ENCODE measurements around the gene MOB2.

The MOB2 gene

DNA sequence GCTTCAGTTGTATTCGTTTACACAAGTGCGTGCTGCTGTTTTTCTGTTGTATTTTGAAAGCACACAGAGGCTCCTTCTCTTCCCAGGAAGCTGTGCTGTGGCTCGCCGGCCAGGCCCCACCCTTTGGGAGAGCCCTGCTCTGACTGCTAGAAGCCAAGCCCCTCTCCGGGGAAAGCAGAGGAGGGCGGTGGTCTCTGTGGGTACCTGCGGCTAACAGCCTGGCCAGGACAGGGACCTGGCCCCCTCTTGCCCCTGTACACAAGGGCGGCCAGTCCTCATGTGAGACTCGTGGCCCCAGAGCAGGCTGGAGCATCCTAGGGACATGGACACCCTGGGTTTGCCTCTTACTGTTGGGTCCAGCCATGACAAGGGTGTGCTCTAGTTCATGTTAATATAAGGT, 14.8 kb downstream of the MOB2 start:
- DNase-seq (ENCODE audit: low read depth in 2 of 2): no peak

DNA sequence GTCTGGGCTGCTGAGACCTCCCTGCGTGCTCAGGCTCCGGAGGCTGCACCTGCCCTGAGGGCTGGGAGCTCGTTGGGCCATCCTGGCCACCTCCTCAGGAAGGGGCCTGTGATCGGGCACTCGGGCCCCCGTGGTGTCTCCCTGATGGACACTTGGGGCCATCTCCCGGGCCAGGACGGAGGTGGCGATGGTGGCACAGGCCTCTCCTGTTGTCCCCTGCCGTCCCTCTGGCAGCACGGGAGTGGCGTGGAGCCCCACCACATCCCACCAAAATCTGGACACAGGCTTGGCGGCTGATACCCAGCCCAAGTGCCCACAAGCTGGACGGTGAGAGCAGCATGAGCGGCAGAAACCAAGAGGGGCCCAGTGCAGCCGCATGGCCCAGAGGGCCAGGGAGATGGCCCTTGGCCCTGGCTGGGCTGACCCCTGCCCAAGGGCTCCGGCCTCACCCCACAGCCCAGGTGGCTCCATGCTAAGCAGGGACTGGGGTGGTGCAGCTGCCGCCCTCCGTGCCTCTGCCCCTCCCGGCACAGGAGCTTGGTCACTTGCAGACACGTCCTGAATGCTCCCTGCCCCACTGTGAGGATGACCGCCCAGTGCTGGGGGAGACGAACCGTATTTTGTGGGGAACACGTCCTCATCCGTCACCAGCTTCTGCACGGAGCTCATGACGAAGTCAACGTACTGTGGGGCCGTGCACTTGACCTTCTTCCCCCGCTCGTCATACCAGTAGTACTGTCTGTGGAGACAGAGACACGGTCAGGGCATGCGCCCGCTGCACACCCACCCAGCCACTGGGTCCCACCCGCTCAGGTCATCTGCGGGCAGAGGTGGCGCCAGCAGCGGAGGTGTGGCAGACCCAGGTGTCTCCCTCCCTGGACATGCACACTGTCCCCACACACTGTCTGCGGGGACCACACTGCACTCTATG, 15.6 kb downstream of the MOB2 start:
- DNase-seq (ENCODE audit: low read depth in 2 of 2): no peak

DNA sequence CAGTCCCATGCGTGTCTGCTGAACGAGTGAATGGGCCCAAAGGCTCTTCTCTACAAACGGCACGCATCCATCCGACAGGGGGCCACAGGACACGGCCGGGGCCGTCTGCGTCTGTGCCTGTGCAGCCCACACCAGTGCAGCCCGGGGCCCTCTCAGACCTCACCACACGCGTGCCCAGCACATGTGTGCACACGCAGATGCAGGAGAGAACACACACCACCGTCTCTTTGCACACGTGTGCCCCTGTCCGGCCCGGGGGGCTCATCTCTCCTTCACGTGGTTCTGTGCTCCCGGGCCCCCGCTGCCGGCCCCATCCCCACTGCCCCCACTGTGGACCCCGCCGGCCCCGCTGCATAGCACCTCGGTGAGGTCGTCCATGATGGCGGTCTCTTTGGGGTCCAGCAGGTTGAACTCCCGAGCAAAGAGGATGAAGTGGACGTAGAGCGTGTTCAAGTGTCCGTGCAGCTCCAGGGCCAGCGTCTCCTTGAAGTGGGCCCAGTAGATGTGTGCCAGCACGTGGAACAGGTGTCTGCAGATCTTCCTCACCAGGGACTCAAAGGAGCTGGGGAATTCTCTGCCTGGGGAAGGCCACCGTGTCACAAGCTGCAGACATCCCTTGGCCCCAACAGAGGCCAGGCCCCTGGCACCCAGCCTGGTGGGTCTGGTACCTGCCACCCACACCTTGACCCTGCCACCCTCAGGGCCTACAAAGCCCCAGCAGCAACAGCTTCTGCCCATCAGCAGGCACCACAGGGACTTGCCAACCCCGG, 16.5 kb downstream of the MOB2 start:
- DNase-seq (ENCODE audit: low read depth in 2 of 2): no peak

DNA sequence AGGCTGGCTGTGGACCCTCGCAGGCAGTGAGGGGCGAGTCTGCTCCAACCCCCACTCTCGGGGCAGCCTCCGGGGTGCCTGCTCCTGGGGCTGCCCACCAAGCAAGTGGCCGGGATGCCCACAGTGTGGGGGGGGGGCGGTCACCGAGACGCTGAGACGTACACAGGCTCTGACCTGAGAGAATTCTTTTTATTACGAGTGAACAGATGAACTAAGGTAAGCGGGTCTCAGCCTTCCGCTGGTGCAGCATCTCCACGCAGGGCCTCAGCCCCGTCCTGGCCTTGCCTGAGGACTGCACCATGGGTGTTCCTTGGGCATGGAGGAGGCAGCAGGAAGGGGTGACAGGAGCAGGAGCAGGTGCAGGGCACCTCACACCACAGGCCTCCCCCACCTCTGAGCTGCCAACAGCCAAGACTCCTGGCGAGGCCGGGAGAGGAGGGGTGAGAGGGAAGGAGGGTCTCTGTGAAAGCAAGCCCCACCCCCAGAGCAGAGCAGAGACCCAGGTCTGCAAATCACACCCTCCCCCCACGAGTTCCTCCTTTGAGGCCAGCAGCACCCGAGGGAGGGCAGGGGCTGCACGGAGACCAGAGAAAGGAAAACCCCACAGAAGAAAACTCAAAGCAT, 17.2 kb downstream of the MOB2 start:
- no peak for DNase-seq (ENCODE audit: low read depth in 2 of 2)

DNA sequence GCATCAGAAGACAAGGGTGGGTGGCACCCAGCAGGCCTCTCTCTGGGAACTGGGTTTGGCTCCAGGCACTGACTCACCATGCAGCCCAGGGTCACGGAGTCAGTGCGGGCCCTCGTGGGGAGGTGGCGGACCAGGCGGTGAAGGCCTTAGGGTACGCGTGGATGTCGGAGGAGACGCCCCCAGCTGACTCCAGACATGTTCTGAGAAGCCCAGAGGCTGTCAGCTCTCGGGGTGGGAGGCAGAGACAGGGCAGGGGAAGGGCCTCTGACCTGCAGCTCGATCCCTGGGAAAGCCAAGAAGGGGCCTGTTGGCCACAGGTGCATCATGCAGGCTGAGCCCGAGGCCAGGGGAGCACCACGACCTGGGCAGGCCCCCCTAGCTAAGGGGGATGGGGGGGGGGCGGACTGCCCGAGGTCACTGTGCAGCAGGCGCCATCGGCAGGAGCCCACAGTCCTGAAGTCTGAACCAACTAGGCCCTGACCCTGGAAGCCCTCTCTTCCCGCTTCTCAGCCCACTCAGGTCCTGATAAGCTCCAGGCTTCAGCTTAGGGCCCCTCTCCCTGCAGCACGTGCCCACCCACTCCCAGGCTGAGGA, 18.0 kb downstream of the MOB2 start:
- no peak for DNase-seq (ENCODE audit: low read depth in 2 of 2)

DNA sequence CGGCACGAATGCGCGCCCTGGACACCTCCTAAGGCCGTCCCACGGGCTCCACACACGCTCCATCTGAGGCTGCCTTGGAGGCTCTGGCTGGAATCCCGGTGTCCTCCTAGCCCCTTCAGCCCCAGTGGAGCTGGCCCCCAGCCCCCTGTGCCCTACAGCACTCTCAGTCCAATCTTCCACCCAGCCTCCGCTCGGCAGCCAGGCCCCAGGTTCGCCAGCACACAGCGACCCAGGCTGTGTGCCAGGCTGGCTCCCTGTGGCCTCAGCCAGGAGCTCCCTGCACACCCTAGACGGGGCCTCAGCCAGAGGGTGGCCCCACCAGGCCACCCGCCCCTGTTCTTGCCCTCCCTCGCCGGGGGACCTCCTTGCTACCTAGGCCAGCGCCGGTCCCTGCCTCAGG, 18.6 kb downstream of the MOB2 start:
- no peak for DNase-seq (ENCODE audit: low read depth in 2 of 2)

DNA sequence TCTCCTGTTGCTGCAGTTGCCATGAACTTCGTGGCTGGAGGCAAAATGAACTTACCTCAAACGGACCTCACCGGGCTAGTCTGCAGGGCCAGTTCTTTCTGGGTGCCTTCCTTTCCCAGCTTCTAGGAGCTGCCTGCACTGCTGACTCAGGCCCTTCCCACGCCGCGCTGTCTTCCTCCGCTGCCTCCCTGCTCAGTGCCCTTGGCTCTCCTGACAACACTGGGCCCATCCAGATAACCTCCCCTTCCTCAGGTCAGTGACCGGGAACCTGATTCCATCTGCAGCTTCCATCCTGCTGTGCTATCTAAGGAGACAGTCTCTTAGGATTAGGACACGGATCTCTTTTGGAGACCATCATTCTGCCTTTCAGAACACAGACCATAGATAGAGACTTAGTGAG, 19.3 kb downstream of the MOB2 start:
- no peak for DNase-seq (ENCODE audit: low read depth in 2 of 2)

DNA sequence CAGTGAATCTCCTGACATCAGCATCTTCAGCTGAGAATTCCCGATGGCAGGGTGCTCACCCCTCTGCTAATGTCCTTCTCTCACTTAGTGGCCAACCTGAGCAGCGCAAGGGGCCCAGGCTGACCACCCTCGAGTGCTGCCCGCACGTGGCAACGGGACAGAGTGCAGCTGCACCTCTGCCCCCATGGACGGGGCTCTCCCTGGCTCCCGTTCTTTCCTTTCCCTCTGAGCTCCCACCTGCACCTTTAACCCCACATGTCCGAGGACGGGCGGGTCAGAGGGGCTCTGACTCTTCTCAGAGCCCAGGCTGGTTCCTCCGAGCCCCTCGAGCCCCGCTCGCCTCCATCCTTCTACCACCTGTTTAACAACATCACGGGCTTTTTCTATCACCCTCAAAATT, 19.8 kb downstream of the MOB2 start:
- DNase-seq (ENCODE audit: low read depth in 2 of 2): no peak

DNA sequence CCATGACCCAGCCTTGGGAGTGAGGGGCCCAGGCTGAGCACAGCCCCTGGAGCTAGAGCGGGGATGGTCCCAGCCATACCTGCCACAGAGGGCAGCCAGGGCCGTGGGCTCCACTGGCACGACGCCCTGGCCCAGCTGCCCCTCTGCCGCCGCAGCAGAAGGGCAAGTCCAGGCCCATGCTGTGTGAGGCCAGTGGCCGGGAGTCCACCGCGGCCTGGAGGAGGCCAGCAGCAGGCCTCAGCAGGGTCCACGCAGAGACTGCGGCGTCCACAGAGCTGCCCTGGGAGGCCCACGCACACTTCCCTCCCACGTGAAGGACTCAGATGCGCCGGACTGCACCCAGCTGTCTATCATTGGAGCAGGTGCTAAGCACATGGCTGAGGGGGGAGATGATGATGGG, 23.5 kb downstream of the MOB2 start:
- no peak for DNase-seq (ENCODE audit: low read depth in 2 of 2)

DNA sequence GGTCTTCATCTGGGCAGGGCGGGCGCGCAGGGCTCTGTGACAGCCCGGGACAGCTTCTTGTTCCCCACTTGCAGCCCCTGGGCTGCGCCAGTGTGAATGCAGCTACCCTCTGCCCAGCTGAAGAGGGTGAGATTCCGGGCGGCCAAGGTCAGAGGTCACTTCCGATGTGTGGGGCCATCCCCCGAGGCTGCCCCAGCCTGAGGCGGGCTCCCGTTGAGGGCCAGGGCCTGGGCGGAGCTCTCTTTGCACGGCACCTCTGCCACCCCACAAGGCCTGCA, 23.9 kb downstream of the MOB2 start:
- DNase-seq (ENCODE audit: low read depth in 2 of 2): no peak

DNA sequence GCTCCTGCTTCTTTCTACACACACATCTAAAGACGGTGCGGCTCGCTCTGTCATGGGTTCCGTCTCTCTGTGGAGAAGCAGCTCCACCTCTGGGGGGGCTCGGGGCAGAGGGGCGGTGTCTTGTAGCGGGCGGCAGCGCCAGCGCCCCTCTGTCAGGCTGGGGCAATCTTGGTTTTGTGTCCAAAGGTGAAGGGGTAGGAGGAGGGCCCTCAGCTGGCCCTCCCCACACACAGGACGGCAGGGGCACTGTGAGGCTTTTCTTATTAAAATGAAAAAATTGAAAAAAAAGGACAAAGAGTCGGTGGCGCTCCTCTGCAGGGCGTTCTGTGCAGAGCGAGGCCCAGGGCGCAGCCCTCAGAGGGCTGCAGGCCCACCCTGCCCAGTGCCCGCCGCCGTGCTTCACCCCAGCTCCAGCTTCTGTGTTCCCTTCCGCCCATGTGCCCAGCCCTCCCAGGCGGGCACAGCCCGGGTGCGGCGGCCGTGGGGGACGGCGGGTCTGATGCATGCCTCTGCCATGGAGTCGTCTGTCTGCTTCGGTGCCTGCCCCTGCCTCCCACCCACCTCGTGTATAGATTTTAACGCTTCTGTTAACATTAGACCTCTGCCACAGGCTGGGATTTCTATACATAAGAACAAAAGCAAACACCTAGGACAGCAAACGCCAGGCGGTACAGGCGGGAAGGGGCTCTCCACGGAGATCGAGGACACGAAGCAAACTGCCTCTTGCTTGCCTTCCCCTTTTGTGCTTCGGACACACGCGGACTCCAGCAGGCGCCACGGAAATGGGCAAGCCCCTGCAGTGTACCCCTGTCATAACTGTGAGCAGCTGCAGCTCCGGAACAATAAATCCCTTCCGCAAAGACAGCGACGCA, 24.5 kb downstream of the MOB2 start:
- DNase-seq (ENCODE audit: low read depth in 2 of 2): no peak

DNA sequence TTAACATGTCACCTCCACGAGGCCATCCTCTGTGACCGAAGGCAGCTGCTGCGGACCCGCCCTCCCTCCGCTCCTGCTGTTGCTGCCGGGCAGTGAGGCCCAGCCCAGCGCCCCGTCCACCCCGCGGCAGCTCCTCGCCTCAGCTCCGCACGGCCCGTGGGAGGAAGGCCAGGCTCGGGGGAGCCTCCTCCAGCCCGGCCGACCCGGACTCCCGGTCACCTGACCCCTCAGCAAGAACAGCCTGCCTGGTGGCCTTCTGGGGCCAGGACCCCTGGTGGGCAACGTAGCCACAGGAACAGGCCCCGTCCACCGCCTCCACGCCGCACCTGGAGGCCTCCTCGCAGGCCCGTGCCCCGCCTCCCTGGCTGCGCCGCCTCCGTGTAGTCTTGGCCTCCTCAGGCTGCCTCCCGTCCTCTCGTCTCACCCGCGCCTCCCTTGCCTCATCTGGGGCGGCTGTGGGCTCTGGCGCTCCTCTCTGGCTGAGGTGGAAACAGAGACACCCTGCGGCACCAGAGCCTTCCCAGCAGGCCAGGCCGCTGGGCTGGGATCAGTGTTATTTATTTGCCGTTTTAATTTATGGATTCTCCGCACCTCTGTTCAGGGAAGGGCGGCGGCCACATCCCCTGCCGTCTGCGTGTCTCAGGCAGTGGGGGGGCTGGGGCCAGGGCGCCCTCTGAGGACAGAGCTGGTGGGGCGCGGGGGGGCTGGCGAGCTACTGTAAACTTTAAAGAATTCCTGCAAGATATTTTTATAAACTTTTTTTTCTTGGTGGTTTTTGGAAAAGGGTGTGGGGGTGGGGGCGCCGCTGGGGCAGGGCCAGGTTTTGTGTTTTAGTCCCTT, 25.4 kb downstream of the MOB2 start:
- no peak for DNase-seq (ENCODE audit: low read depth in 2 of 2)

DNA sequence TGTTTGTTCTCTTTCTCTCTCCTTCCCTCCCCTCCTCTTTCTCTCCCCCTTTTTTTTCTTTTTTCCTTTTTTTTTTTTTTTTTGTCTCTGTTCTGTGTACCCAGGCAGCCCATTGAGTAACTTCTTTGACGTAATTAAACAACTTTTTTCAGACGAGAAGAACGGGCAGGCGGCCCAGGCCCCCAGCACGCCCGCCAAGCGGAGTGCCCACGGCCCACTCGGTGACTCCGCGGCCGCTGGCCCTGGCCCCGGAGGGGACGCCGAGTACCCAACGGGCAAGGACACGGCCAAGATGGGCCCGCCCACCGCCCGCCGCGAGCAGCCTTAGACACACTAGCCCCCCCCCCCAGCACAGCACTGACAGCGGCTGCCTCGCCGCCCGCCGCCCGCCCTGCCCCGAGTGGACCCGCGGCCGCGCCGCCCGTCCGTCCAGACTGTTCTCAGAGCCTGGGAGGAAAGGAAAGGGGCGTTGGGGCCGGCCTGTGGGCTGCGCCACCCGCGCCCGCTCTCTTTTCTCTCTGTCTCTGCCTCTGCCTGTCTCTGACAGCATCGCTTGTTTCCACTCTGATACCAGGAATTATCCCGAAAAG, 26.1 kb downstream of the MOB2 start:
- no peak for DNase-seq (ENCODE audit: low read depth in 2 of 2)

DNA sequence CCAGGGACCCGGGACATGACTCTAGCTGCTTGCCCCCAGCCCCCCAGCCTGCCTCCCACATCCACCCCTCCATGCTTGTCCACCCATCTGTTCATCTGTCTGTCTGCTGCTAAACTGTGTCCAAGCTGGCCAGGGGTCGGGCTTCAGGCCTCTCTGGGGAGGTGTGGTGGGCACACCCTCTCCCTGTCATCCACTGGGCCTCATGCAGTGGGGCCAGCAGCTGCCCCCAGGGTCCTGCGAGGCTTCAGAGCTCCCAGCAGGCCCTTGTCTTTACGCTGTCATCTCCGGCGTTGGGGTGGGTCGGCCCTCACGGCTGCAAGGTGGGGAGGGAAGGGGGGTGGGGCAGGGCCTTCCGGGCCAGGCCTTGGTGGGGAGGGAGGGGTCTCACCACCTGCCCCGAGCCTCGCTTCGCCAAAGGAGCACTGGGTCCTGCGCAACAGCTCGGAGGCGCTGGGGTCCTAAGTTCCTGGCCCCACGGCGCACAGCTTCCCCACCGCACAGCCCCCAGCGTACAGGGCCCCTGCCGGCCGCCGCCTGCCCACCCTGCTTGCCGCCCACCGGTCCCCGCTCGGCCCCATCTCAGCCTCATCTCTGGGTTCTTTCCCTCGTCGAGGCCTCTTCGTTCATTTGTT, 26.7 kb downstream of the MOB2 start:
- DNase-seq (ENCODE audit: low read depth in 2 of 2): no peak

DNA sequence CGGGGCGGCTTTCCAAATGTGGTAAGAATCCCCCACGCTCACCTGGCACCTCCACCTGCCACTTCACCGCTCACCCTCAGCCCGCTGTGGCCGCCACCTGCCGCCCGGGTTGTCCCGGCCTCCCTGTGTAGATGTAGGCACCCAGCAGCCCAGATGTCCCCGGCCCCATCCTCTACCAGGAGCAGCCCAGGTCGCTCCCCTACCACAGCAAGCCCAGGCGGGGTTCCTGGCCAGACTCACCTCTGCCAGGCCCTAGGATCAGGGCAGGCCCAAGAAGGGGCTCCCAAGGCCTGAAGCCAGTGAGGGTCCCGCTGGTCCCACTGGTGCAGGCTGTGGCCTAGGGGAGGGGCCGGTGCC, 27.4 kb downstream of the MOB2 start:
- no peak for DNase-seq (ENCODE audit: low read depth in 2 of 2)

DNA sequence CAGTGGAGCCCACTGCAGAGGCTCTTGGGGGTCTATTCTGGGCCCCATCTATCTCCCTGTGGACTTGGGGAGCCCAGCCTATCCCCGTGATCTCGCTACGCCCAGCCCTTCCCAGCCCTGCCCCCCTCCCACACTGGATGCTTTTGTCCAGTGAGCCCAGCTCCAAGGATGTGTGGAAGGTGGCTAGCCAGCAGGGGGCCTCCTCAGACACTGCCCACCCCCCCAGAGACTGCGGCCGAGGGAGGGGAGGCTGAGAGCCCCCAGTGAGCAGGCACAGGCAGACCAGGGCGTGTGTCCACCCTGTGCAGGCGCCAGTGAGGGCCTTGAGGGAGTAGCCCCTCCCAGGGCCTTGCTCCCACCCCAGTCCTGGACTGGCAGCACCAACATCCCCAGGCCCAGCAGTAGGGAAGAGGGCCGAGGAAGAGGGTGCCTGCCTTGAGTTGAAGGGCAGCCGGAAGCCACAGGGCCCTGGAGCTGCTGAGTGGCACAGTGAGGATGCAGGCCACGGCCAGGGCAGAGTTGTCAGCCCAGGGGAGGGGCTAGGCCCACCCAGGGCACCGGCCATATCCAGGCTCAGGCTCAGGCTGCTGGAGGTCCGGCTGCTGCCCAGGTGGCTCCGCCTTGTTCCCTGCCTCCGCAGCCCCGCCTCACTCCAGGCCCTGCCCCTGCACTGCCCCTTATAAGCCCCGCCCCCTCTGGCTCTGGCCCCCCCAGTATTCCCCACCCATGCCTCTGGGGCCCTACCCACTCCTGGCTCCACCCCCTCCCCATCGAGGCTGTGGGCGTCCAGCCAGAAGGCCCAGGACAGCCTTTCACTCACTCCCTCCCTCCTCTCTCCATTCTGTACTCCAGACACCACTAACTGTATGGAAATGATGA, 28.0 kb downstream of the MOB2 start:
- no peak for DNase-seq (ENCODE audit: low read depth in 2 of 2)

DNA sequence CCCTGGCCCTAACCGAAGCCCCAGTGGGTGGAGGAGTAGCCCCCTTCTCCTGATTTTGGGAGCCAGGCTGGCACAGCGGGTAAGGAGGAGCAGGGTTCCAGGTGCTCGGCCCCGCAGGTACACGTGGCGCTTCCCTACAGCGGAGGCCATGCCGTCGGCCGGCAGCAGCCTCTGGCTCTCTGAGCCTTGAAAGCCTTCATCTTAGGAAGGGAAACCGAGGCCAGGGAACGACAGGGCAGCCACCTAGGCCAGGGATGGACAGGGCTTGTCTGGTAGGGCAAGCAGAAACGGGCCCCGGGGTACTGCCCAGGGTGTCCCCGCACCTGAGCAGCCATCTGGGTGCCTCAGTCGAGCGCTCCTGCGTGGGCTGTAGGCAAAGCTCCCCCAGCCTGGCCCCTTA, 28.7 kb downstream of the MOB2 start:
- DNase-seq (ENCODE audit: low read depth in 2 of 2): no peak

DNA sequence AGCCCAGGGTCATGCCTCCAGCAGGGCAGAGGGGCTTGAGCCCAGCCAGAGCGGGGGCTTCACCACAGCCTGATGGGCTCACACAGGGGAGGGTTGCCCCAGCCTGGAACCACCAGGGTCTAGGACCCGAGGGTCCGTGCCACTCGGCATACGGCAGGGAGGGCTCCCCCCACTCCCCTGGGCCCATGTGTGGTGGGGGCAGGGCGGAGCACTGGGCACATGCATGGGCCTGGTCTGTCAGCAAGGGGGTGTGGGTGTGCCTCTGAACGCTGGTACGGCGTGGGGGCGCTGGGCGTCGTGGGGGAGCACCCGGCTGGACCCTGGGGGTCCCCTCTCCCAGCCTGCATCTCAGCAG, 29.3 kb downstream of the MOB2 start:
- DNase-seq (ENCODE audit: low read depth in 2 of 2): no peak
